Caco-2 (cell line): Measurements from ENCODE around the gene NTN5. TPM values are rescaled to one million over a fixed set of nuclear protein-coding genes. Genes with fewer than 3 reads are reported as not detected.

ENCODE experiments used
- BruUV-seq: library from RNA; stranded (reverse); fragments of 400-500 nt; replicated peaks from 2 replicates; lab custom pipeline; 2021; lab: Mats Ljungman, UMichigan
- CTCF ChIA-PET: fragments of 300-600 bp; sonication (Branson Sonifier 250); formaldehyde crosslinking; loops from one replicate; lab custom pipeline; 2022; ENCODE audit warnings: antibody characterized with exemption; lab: Charles Lee
- POLR2A ChIA-PET: fragments of 300-600 bp; sonication (Branson Sonifier 250); formaldehyde crosslinking; loops from one replicate; lab custom pipeline; 2022; ENCODE audit warnings: antibody characterized with exemption; lab: Charles Lee
- DNase-seq, 2 experiments: peaks; one replicate each; pipeline versions ENCODE4 v3.0.0 to v3.0.0-alpha.2; 2020 to 2022
- H3K27me3 ChIP-seq: replicated peaks from 2 replicates; pipeline ENCODE4 v1.6.0; 2011; ENCODE audit warnings: low read length; ENCODE audit not compliant: control insufficient read depth, insufficient read depth
- H3K36me3 ChIP-seq: 2 replicates; pipeline ENCODE4 v1.5.1; 2011; ENCODE audit warnings: low read length; ENCODE audit not compliant: control insufficient read depth, insufficient read depth
- H3K4me1 ChIP-seq: fragments of 250-450 bp; sonication (Bioruptor Pico); 2 replicates; pipeline ENCODE4 v1.5.1; 2020; ENCODE audit warnings: mild to moderate bottlenecking
- H3K4me3 ChIP-seq: 2 replicates; pipeline ENCODE4 v1.5.1; 2011; ENCODE audit warnings: low read depth, mild to moderate bottlenecking, control low read depth, low read length
- H3K9me3 ChIP-seq: fragments of 250-450 bp; sonication (Bioruptor Pico); 2 replicates; pipeline ENCODE4 v1.5.1; 2020; ENCODE audit warnings: mild to moderate bottlenecking, moderate library complexity
- H3K27ac Mint-ChIP-seq: one replicate; pipeline ENCODE4 v1.8.0; 2022; ENCODE audit warnings: mixed read lengths; ENCODE audit not compliant: unreplicated experiment
- H3K27me3 Mint-ChIP-seq: one replicate; pipeline ENCODE4 v1.8.0; 2022; ENCODE audit warnings: mixed read lengths; ENCODE audit not compliant: insufficient read depth, unreplicated experiment
- H3K36me3 Mint-ChIP-seq: one replicate; pipeline ENCODE4 v1.8.0; 2022; ENCODE audit warnings: mild to moderate bottlenecking, mixed read lengths; ENCODE audit not compliant: insufficient read depth, unreplicated experiment
- H3K4me1 Mint-ChIP-seq: one replicate; pipeline ENCODE4 v1.8.0; 2022; ENCODE audit warnings: low read depth, mixed read lengths; ENCODE audit not compliant: unreplicated experiment
- H3K4me3 Mint-ChIP-seq: one replicate; pipeline ENCODE4 v1.8.0; 2022; ENCODE audit warnings: mild to moderate bottlenecking, moderate library complexity, mixed read lengths; ENCODE audit not compliant: unreplicated experiment
- H3K9me3 Mint-ChIP-seq: one replicate; pipeline ENCODE4 v1.8.0; 2022; ENCODE audit warnings: mixed read lengths; ENCODE audit not compliant: unreplicated experiment
- intact Hi-C: fragments of 100-400 bp; cut with micrococcal nuclease; formaldehyde crosslinking; loops from one replicate; pipeline ENCODE4 v1.10.0; 2022; ENCODE audit not compliant: unreplicated experiment
- total RNA-seq: library from RNA; stranded (reverse); gene quantifications from 2 replicates; pipeline ENCODE4 v1.2.3, GENCODE V29; 2022
- TF ChIP-seq, protein P1 (sequence below), 2 experiments: fragments of 200-600 bp in 1 of 2; IDR thresholded peaks; 1 replicate in 1 of 2; 2 replicates in 1 of 2; pipeline versions ENCODE4 v1.5.1 to v1.8.0; 2011 to 2022; ENCODE audit warnings: antibody characterized with exemption in 1 of 2, control low read depth in 1 of 2, inconsistent platforms in 1 of 2, low read depth in 1 of 2, low read length in 1 of 2, mild to moderate bottlenecking in 1 of 2, moderate library complexity in 1 of 2; ENCODE audit not compliant: insufficient read depth in 1 of 2, severe bottlenecking in 1 of 2, unreplicated experiment in 1 of 2

The NTN5 gene
- total RNA-seq, 1 experiment from 2014 or later, result 0.34 TPM

DNA sequence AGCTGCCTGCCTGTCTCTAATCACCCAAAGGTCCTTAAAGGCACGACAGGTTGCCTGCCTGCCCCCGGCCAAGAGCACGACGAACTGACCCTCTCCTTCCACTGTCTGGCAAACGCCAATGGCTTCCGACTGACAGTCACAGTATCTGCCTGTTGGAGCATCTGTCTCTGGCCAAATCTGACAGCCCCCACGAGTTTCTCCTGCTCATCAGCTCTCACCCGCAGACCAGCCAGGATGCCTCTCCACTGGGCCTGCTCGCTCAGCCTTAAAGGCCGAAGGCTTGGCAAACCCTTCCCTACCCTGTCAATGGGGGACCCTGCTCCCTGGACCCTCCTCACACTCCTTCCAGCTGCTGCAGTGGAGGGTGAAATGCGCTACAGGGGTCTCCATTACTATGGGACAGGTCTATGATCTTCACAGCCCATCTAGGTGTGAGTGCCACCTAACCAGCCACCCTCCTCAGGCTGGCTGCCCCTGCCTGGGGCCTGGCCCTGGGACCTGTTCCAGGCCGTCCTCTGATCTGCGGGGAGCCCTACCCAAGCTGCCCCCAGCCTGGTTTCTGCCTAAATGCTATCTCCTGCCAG lies 58.9 kb downstream of the NTN5 start:
- Mint-ChIP-seq H3K4me3 (peak overlapping the region; percentile 50), H3K4me1 (peaks cover 19% of the 10 kb centered on the region), H3K27ac (peak overlapping the region; percentile 98), H3K36me3 (peaks cover 92% of the 10 kb centered on the region), H3K27me3 (no peaks in the 10 kb centered on the region), H3K9me3 (no peaks in the 10 kb centered on the region)
- Histone ChIP-seq H3K4me3 (no peak overlapping the region), H3K4me1 (peaks cover 25% of the 10 kb centered on the region), H3K27me3 (no peaks in the 10 kb centered on the region), H3K9me3 (no peaks in the 10 kb centered on the region), H3K36me3 (peaks cover 13% of the 10 kb centered on the region)
- DNase-seq, result no peak
- TF ChIP-seq, protein P1, sequence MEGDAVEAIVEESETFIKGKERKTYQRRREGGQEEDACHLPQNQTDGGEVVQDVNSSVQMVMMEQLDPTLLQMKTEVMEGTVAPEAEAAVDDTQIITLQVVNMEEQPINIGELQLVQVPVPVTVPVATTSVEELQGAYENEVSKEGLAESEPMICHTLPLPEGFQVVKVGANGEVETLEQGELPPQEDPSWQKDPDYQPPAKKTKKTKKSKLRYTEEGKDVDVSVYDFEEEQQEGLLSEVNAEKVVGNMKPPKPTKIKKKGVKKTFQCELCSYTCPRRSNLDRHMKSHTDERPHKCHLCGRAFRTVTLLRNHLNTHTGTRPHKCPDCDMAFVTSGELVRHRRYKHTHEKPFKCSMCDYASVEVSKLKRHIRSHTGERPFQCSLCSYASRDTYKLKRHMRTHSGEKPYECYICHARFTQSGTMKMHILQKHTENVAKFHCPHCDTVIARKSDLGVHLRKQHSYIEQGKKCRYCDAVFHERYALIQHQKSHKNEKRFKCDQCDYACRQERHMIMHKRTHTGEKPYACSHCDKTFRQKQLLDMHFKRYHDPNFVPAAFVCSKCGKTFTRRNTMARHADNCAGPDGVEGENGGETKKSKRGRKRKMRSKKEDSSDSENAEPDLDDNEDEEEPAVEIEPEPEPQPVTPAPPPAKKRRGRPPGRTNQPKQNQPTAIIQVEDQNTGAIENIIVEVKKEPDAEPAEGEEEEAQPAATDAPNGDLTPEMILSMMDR (IDR thresholded peaks at IDR 0.05; ENCODE audit: insufficient read depth in 1 of 2, low read depth in 1 of 2, low read length in 1 of 2, severe bottlenecking in 1 of 2, unreplicated experiment in 1 of 2), result no peak
- intact Hi-C loops, result no loop called here
- ChIA-PET CTCF (interaction anchor here (0.5 to 0.9 kb wide), 2 partner anchors 30 to 350 kb away, joined by 3 read pairs; no protein-coding TSS in a partner anchor), POLR2A (no interaction called here)
- BruUV-seq, result no TSS peak

DNA sequence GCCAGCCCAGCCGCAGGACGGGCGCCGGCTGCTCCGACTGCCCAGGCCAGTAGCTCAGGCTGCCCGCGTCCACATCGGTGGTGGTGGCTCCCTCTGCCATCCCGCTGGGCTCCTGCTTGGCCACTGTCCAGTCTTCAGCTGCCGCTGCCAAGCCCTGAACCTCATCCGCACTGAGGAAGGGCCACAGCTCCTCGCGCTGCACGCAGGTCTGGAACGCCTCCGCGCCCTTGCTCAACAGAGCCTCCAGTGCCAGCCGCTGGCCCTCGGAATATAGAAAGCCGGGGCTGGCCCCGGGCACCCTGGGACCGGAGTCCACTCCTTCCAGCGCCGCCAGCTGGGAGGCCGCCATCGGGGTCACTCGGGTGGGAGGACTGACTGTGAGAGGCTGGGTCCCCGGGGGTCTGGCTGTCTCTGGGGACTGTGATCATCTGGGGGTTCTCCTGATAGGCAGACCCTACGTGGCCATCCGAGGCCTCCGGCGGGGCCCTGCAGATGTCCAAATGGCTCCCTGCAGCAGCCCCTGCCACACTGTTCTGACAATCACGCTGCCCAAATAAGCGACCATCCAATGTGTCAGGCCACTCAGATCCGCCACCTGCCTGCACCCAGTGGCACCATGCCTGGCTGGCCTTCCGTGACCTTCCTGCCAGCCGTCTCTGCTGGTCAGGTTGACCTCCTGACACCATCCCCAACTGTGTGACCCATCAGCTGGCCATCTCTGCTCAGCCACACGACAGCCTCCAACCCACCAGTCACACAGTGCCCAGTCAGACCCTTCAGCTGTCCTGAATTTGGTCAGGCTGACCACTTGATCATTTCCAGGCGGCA lies 59.6 kb downstream of the NTN5 start:
- Histone ChIP-seq H3K9me3 (no peaks in the 10 kb centered on the region), H3K36me3 (peaks cover 13% of the 10 kb centered on the region), H3K4me3 (no peak overlapping the region), H3K27me3 (no peaks in the 10 kb centered on the region), H3K4me1 (peaks cover 25% of the 10 kb centered on the region)
- peak overlapping the region; percentile 98 for H3K27ac Mint-ChIP-seq
- H3K4me3 Mint-ChIP-seq, result peak overlapping the region; percentile 50
- peaks cover 23% of the 10 kb centered on the region for H3K4me1 Mint-ChIP-seq
- H3K9me3 Mint-ChIP-seq, result no peaks in the 10 kb centered on the region
- TF ChIP-seq, protein P1 (IDR thresholded peaks at IDR 0.05; ENCODE audit: insufficient read depth in 1 of 2, low read depth in 1 of 2, low read length in 1 of 2, severe bottlenecking in 1 of 2, unreplicated experiment in 1 of 2), result no peak
- no peak for DNase-seq
- intact Hi-C loops, result no loop called here
- ChIA-PET POLR2A (no interaction called here), CTCF (interaction anchor here (0.5 kb wide), 1 partner anchor 350 kb away, joined by 3 read pairs; no protein-coding TSS in a partner anchor)
- no peaks in the 10 kb centered on the region for H3K27me3 Mint-ChIP-seq
- H3K36me3 Mint-ChIP-seq, result peaks cover 88% of the 10 kb centered on the region
- no TSS peak for BruUV-seq

DNA sequence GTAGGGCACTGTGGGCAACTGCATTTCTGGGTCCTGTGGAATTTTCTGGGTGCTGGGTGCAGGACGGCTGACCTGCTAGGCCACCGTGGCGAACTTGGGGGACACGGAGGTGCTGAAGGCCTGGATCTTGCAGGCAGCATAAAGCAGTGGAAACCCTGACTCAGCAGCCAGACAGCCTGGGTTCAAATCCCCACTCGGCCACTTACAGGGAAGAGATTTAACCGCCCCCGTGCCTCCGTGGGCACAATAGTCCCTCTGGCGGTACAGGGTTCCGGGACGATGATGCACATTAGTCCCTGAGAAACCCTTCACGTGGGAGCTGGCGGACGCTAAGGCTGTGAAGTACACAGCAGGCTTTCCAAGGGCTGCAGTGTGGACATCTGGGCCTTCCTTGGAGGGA lies 60.9 kb downstream of the NTN5 start:
- Histone ChIP-seq H3K4me1 (peaks cover 15% of the 10 kb centered on the region), H3K27me3 (no peaks in the 10 kb centered on the region), H3K9me3 (no peaks in the 10 kb centered on the region), H3K4me3 (no peak overlapping the region), H3K36me3 (peaks cover 11% of the 10 kb centered on the region)
- BruUV-seq, result no TSS peak
- Mint-ChIP-seq H3K9me3 (no peaks in the 10 kb centered on the region), H3K27ac (peak overlapping the region; percentile 25), H3K36me3 (peaks cover 75% of the 10 kb centered on the region), H3K27me3 (no peaks in the 10 kb centered on the region), H3K4me1 (peaks cover 23% of the 10 kb centered on the region), H3K4me3 (no peak overlapping the region)
- intact Hi-C loops, result no loop called here
- DNase-seq, result no peak
- ChIA-PET POLR2A (no interaction called here), CTCF (no interaction called here)
- TF ChIP-seq, protein P1 (IDR thresholded peaks at IDR 0.05; ENCODE audit: insufficient read depth in 1 of 2, low read depth in 1 of 2, low read length in 1 of 2, severe bottlenecking in 1 of 2, unreplicated experiment in 1 of 2), result no peak

Other genes with a start within 250 kb of the NTN5 start
- gene GRWD1, start 227.0 kb downstream of the NTN5 start, total RNA-seq, result 77.3 and 77.4 TPM in 2 replicates
- gene KCNJ14, start 217.4 kb downstream of the NTN5 start, total RNA-seq, result 3.6 and 3.9 TPM in 2 replicates
- gene CYTH2, start 203.6 kb downstream of the NTN5 start, total RNA-seq, result 74.6 and 81.3 TPM in 2 replicates
- gene LMTK3, start 161.2 kb downstream of the NTN5 start, total RNA-seq, result 22.4 and 22.6 TPM in 2 replicates
- 1.00 and 1.4 TPM in 2 replicates for gene SULT2B1, start 120.8 kb downstream of the NTN5 start, total RNA-seq
- gene SPACA4, start 66.3 kb downstream of the NTN5 start, total RNA-seq, result not detected in 2 replicates
- 5.8 and 6.8 TPM in 2 replicates for gene FAM83E, start 57.9 kb downstream of the NTN5 start, total RNA-seq
- 1,812 and 1,896 TPM in 2 replicates for gene RPL18, start 53.8 kb downstream of the NTN5 start, total RNA-seq
- gene SPHK2, start 53.5 kb downstream of the NTN5 start, total RNA-seq, result 134 and 140 TPM in 2 replicates
- 17.4 and 17.7 TPM in 2 replicates for gene DBP, start 35.6 kb downstream of the NTN5 start, total RNA-seq
- gene CA11, start 26.8 kb downstream of the NTN5 start, total RNA-seq, result 10.5 and 15.9 TPM in 2 replicates
- gene FUT2, start 23.0 kb upstream of the NTN5 start, total RNA-seq, result 13.5 and 16.3 TPM in 2 replicates
- gene MAMSTR, start 46.7 kb upstream of the NTN5 start, total RNA-seq, result 1.7 and 1.9 TPM in 2 replicates
- 5.4 and 5.9 TPM in 2 replicates for gene RASIP1, start 67.6 kb upstream of the NTN5 start, total RNA-seq
- 8.9 and 10.3 TPM in 2 replicates for gene IZUMO1, start 73.9 kb upstream of the NTN5 start, total RNA-seq
- gene FUT1, start 79.6 kb upstream of the NTN5 start, total RNA-seq, result 26.1 and 30.5 TPM in 2 replicates
- 1.9 and 3.0 TPM in 2 replicates for gene FGF21, start 82.5 kb upstream of the NTN5 start, total RNA-seq
- gene BCAT2, start 138.0 kb upstream of the NTN5 start, total RNA-seq, result 106 and 109 TPM in 2 replicates
- 27.8 and 30.8 TPM in 2 replicates for gene HSD17B14, start 163.5 kb upstream of the NTN5 start, total RNA-seq
- 3.9 and 5.6 TPM in 2 replicates for gene PLEKHA4, start 195.6 kb upstream of the NTN5 start, total RNA-seq
- gene PPP1R15A, start 199.4 kb upstream of the NTN5 start, total RNA-seq, result 83.3 and 94.7 TPM in 2 replicates
- gene TULP2, start 225.7 kb upstream of the NTN5 start, total RNA-seq, result 0.61 and 1.1 TPM in 2 replicates
- 140 and 142 TPM in 2 replicates for gene NUCB1, start 227.3 kb upstream of the NTN5 start, total RNA-seq